OCI-LY7 (cell line): ENCODE measurements around the gene GATA6. TPM values are rescaled to one million over a fixed set of nuclear protein-coding genes. Genes with fewer than 3 reads are reported as not detected.
"Not testable (repeated sequence)": the region's sequence is repeated elsewhere in the genome, so short reads cannot be mapped to it uniquely, and the experiment has no call there.

Experiments
- BruUV-seq: library from RNA; stranded (reverse); fragments of 400-500 nt; replicated peaks from 2 replicates; lab custom pipeline; 2021; lab: Mats Ljungman, UMichigan
- CTCF ChIA-PET: fragments of 300-600 bp; sonication (Branson Sonifier 250); formaldehyde crosslinking; loops from one replicate; lab custom pipeline; 2022; ENCODE audit warnings: antibody characterized with exemption; ENCODE audit not compliant: unreplicated experiment; lab: Charles Lee
- POLR2A ChIA-PET: fragments of 300-600 bp; sonication (Branson Sonifier 250); formaldehyde crosslinking; loops from one replicate; lab custom pipeline; 2022; ENCODE audit warnings: antibody characterized with exemption; lab: Charles Lee
- DNase-seq: peaks from one replicate; pipeline ENCODE4 v3.0.0-alpha.2; 2015; ENCODE audit warnings: low spot score
- H2AFZ ChIP-seq: fragments of 200-600 bp; sonication (generic), shearing (Covaris generic); 2 replicates; pipeline ENCODE4 v1.6.1; 2014; ENCODE audit warnings: mild to moderate bottlenecking, antibody characterized with exemption, low read length, moderate library complexity
- H3K27ac ChIP-seq: fragments of 200-600 bp; sonication (generic); 2 replicates; pipeline ENCODE4 v1.5.1; 2014; ENCODE audit warnings: mixed run types, low read depth, mild to moderate bottlenecking, moderate library complexity, low read length, inconsistent platforms; ENCODE audit not compliant: poor library complexity, severe bottlenecking
- H3K36me3 ChIP-seq: fragments of 200-600 bp; sonication (generic); 2 replicates; pipeline ENCODE4 v1.6.1; 2014; ENCODE audit warnings: mild to moderate bottlenecking, antibody characterized with exemption, low read length, moderate library complexity, mixed read lengths; ENCODE audit not compliant: insufficient read depth
- H3K4me1 ChIP-seq: fragments of 200-600 bp; sonication (generic); 2 replicates; pipeline ENCODE4 v1.5.1; 2014; ENCODE audit warnings: mild to moderate bottlenecking, low read length; ENCODE audit not compliant: insufficient read depth, poor library complexity, severe bottlenecking
- H3K4me2 ChIP-seq: fragments of 200-600 bp; sonication (generic); 2 replicates; pipeline ENCODE4 v1.6.1; 2014; ENCODE audit warnings: mild to moderate bottlenecking, low read length
- H3K4me3 ChIP-seq: fragments of 200-600 bp; sonication (generic); 2 replicates; pipeline ENCODE4 v1.5.1; 2014; ENCODE audit warnings: mild to moderate bottlenecking, low read depth, low read length; ENCODE audit not compliant: poor library complexity, severe bottlenecking
- H3K79me2 ChIP-seq: fragments of 200-600 bp; sonication (generic); 2 replicates; pipeline ENCODE4 v1.6.1; 2016; ENCODE audit warnings: low read depth, mild to moderate bottlenecking, low read length, moderate library complexity, mixed read lengths; ENCODE audit not compliant: insufficient read depth
- H3K9me2 ChIP-seq: fragments of 200-600 bp; sonication (generic); 2 replicates; pipeline ENCODE4 v1.6.1; 2016; ENCODE audit warnings: mild to moderate bottlenecking, low read length, mixed read lengths; ENCODE audit not compliant: insufficient read depth
- H3K9me3 ChIP-seq: fragments of 200-600 bp; sonication (generic); 2 replicates; pipeline ENCODE4 v1.6.1; 2014; ENCODE audit warnings: mild to moderate bottlenecking, mixed run types, low read length, mixed read lengths
- H4K20me1 ChIP-seq: fragments of 200-600 bp; sonication (generic); 2 replicates; pipeline ENCODE4 v1.6.1; 2014; ENCODE audit warnings: mild to moderate bottlenecking, antibody characterized with exemption, low read length, moderate library complexity, mixed read lengths; ENCODE audit not compliant: insufficient read depth
- EZH2phosphoT487 ChIP-seq: fragments of 200-600 bp; sonication (generic); IDR thresholded peaks from 2 replicates; pipeline ENCODE4 v1.6.1; 2018; ENCODE audit warnings: low read depth, borderline replicate concordance, mild to moderate bottlenecking, mixed run types, antibody characterized with exemption, low read length, moderate library complexity, mixed read lengths
- intact Hi-C: fragments of 100-400 bp; cut with micrococcal nuclease; formaldehyde crosslinking; loops from one replicate; pipeline ENCODE4 v1.10.0; 2022; ENCODE audit not compliant: unreplicated experiment
- total RNA-seq, 2 experiments: library from RNA; depleted of rRNA in 1 of 2; stranded (reverse); fragments of >200 nt in 1 of 2; shearing (Covaris generic) in 1 of 2; gene quantifications; 2 replicates each; pipeline ENCODE4 v1.2.3, GENCODE V29; 2014 to 2022
- TF ChIP-seq, protein P1 (sequence below): fragments of 200-600 bp; sonication (generic); conservative IDR thresholded peaks from 2 replicates; pipeline ENCODE4 v1.5.1; 2014; ENCODE audit warnings: mild to moderate bottlenecking, antibody characterized with exemption, low read length, moderate library complexity, mixed read lengths

The GATA6 gene
- total RNA-seq, 2 experiments from 2014 or later: not detected

- ChIA-PET POLR2A (no interaction called here), CTCF (no interaction called here)
- H3K9me3 ChIP-seq: no peaks in the 10 kb centered on the region
- no peak overlapping the region for H2AFZ ChIP-seq
- no peaks in the 10 kb centered on the region for H4K20me1 ChIP-seq
- BruUV-seq: no TSS peak
- TF ChIP-seq, protein P1, sequence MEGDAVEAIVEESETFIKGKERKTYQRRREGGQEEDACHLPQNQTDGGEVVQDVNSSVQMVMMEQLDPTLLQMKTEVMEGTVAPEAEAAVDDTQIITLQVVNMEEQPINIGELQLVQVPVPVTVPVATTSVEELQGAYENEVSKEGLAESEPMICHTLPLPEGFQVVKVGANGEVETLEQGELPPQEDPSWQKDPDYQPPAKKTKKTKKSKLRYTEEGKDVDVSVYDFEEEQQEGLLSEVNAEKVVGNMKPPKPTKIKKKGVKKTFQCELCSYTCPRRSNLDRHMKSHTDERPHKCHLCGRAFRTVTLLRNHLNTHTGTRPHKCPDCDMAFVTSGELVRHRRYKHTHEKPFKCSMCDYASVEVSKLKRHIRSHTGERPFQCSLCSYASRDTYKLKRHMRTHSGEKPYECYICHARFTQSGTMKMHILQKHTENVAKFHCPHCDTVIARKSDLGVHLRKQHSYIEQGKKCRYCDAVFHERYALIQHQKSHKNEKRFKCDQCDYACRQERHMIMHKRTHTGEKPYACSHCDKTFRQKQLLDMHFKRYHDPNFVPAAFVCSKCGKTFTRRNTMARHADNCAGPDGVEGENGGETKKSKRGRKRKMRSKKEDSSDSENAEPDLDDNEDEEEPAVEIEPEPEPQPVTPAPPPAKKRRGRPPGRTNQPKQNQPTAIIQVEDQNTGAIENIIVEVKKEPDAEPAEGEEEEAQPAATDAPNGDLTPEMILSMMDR: no peak
- TF ChIP-seq EZH2phosphoT487: no peak
- no peaks in the 10 kb centered on the region for H3K36me3 ChIP-seq
- H3K79me2 ChIP-seq: no peaks in the 10 kb centered on the region
- intact Hi-C loops: no loop called here
- H3K4me1 ChIP-seq: no peaks in the 10 kb centered on the region
- H3K4me3 ChIP-seq: no peak overlapping the region
- no peak overlapping the region for H3K27ac ChIP-seq
- no peak overlapping the region for H3K4me2 ChIP-seq
- H3K9me2 ChIP-seq: no peaks in the 10 kb centered on the region
- no peak for DNase-seq
Measured at GRCh38 chr18:22219568-22220355, 50.4 kb downstream of the GATA6 start.

DNA sequence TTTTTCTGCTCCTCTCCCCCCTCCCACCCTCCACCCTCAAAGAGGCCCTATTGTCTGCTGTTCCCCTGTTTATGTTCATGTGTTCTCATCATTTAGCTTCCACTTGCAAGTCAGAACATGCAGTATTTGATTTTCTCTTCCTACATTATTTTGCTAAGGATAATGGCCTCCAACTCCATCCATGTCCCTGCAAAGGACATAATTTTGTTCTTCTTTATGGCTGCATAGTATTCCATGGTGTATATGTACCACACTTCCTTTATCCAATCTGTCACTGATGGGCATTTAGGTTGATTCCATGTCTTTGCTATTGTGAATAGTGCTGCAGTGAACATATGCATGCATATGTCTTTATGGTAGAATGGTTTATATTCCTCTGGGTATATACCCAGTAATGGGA is 51.2 kb downstream of the GATA6 start:
- H3K4me1 ChIP-seq, DNase-seq, H3K36me3 ChIP-seq, H2AFZ ChIP-seq, intact Hi-C loops, H3K27ac ChIP-seq, H3K4me2 ChIP-seq, H3K4me3 ChIP-seq, CTCF ChIA-PET, H3K79me2 ChIP-seq, H3K9me2 ChIP-seq, H4K20me1 ChIP-seq, POLR2A ChIA-PET, BruUV-seq, H3K9me3 ChIP-seq: not testable (repeated sequence)

DNA sequence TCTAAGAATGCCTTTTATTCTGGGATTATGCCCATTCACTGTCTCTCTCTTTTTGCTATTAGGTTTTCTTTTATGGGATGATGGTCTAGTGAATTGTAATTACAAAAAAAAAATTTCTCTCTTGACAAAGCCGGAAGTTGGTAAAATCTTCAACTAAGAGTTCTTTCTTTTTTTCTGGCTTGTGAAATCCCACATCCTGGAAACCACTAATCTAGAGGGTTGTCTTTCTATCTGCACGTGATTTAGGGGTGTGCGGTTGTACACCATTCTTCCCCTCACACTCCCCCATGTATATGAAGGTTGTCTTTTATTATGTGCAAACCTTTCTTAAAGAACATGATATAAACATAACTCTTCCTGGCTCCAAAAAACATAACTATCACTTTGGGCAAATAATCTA is 52.0 kb downstream of the GATA6 start:
- Histone ChIP-seq H3K9me3 (no peaks in the 10 kb centered on the region), H3K4me1 (no peaks in the 10 kb centered on the region), H3K4me3 (no peak overlapping the region), H3K79me2 (no peaks in the 10 kb centered on the region), H3K4me2 (no peak overlapping the region), H4K20me1 (no peaks in the 10 kb centered on the region), H3K27ac (no peak overlapping the region), H3K36me3 (no peaks in the 10 kb centered on the region), H3K9me2 (no peaks in the 10 kb centered on the region), H2AFZ (no peak overlapping the region)
- POLR2A ChIA-PET: no interaction called here
- TF ChIP-seq, protein P1: no peak
- TF ChIP-seq EZH2phosphoT487: no peak
- CTCF ChIA-PET: no interaction called here
- intact Hi-C loops: no loop called here
- DNase-seq: no peak
- BruUV-seq: no TSS peak
